Sigmoid colon (tissue), 7 donors: ENCODE results near the gene C16orf92. TPM values are rescaled to one million over a fixed set of nuclear protein-coding genes. Genes with fewer than 3 reads are reported as not detected.

Experiments used
- DNase-seq: peaks from one replicate; pipeline ENCODE4 v3.0.0-alpha.2; 2019
- H3K27ac ChIP-seq, 4 donors: fragments of 200-600 bp; sonication (generic); one replicate each; pipeline ENCODE4 v1.5.1; 2016 to 2019; ENCODE audit warnings: mild to moderate bottlenecking in 1 of 4
- H3K27me3 ChIP-seq, 3 donors: fragments of 200-600 bp; sonication (generic); one replicate each; pipeline ENCODE4 v1.5.1; 2019; ENCODE audit warnings: mild to moderate bottlenecking in 1 of 3
- H3K36me3 ChIP-seq, 4 donors: fragments of 200-600 bp; sonication (generic); one replicate each; pipeline ENCODE4 v1.5.1; 2016 to 2019
- H3K4me1 ChIP-seq, 4 donors: fragments of 200-600 bp; sonication (generic); one replicate each; pipeline ENCODE4 v1.5.1; 2017 to 2019
- H3K4me3 ChIP-seq, 4 donors: fragments of 200-600 bp; sonication (generic); one replicate each; pipeline ENCODE4 v1.5.1; 2017 to 2019; ENCODE audit warnings: mild to moderate bottlenecking in 2 of 4, moderate library complexity in 1 of 4
- H3K9me3 ChIP-seq, 4 donors: fragments of 200-600 bp in 3 of 4; sonication (generic) in 3 of 4; one replicate each; pipeline versions ENCODE4 v1.5.1 to v1.6.1; 2013 to 2019
- CTCF ChIP-seq, 4 experiments: fragments of 450-650 bp in 3 of 4; fragments of 200-600 bp in 1 of 4; IDR thresholded peaks; one replicate each; pipeline ENCODE4 v1.5.1; 2016 to 2019; ENCODE audit warnings: antibody characterized with exemption in 4 of 4, mild to moderate bottlenecking in 3 of 4, moderate library complexity in 2 of 4
- EP300 ChIP-seq, 4 donors: sonication (generic); formaldehyde crosslinking; IDR thresholded peaks; one replicate each; pipeline ENCODE4 v1.6.1; 2017; ENCODE audit warnings: antibody characterized with exemption in 4 of 4
- POLR2A ChIP-seq, 2 donors: fragments of 450-650 bp; IDR thresholded peaks; one replicate each; pipeline ENCODE4 v1.6.1; 2016; ENCODE audit warnings: antibody characterized with exemption in 2 of 2, mild to moderate bottlenecking in 2 of 2, moderate library complexity in 2 of 2
- POLR2AphosphoS5 ChIP-seq, 4 donors: sonication (generic); formaldehyde crosslinking; IDR thresholded peaks; one replicate each; pipeline ENCODE4 v1.6.1; 2017; ENCODE audit warnings: antibody characterized with exemption in 4 of 4
- WGBS, 2 donors: extraction: QIAGEN DNeasy Blood & Tissue Kit; methylation state at CpG; one replicate each; pipeline ENCODE4 v1.1.7; 2013; 5-methylcytosine and 5-hydroxymethylcytosine counted together
- intact Hi-C: fragments of 100-400 bp; cut with DNase I; formaldehyde crosslinking; loops from one replicate; pipeline ENCODE4 v1.15.1; 2023
- polyA plus RNA-seq, 3 donors: library from polyadenylated mRNA; stranded (reverse); fragments of 200-250 nt; gene quantifications; one replicate each; pipeline ENCODE4 v1.2.3, GENCODE V29; 2013
- total RNA-seq, 4 donors: library from RNA; depleted of rRNA; stranded (reverse); fragments of >200 nt; gene quantifications; one replicate each; pipeline ENCODE4 v1.1.0, GENCODE V29; 2016
- donor health status: healthy with polysubstance abuse.
- donor health status: Bipolar disorder and iron deficiency.
- donor health status: healthy.

Gene C16orf92
- total and polyA plus RNA-seq, 7 donors, result not detected

GRCh38 chr16:30068333-30068732 lies 45.3 kb downstream of the C16orf92 start:
- peak overlapping the region; percentile 96 to 100 (median 98) for H3K27ac ChIP-seq
- 73 to 85% methylated on average over 9 of the region's 9 CpGs for whole genome bisulfite sequencing, 2 donors
- H3K4me3 ChIP-seq, result peak overlapping the region in 1 of 4 donors; percentile 6
- H3K4me1 ChIP-seq, result peaks cover 0 to 58% (median 52%) of the 10 kb centered on the region in 4 donors
- H3K27me3 ChIP-seq, result no peaks in the 10 kb centered on the region
- H3K9me3 ChIP-seq, result no peaks in the 10 kb centered on the region
- no peak for TF ChIP-seq EP300 (IDR thresholded peaks at IDR 0.05)
- no peak for TF ChIP-seq CTCF (IDR thresholded peaks at IDR 0.05)
- no peak for TF ChIP-seq POLR2A (IDR thresholded peaks at IDR 0.05)
- no peak for TF ChIP-seq POLR2AphosphoS5 (IDR thresholded peaks at IDR 0.05)
- peaks cover 47 to 63% (median 53%) of the 10 kb centered on the region in 4 donors for H3K36me3 ChIP-seq
- no peak for DNase-seq
- intact Hi-C loops, result loop anchor here (5.0 kb wide), 1 partner anchor 256 kb away; the partner anchor contains the start of gene PRRT2

GRCh38 chr16:30068750-30069610 lies 46.0 kb downstream of the C16orf92 start:
- no peak for DNase-seq
- WGBS, 2 donors, result 77 to 85% methylated on average over 17 of the region's 17 CpGs
- Histone ChIP-seq H3K4me1 (peaks cover 0 to 52% (median 46%) of the 10 kb centered on the region in 4 donors), H3K27me3 (no peaks in the 10 kb centered on the region), H3K4me3 (peak overlapping the region in 2 of 4 donors; percentile 0 to 30), H3K9me3 (no peaks in the 10 kb centered on the region), H3K27ac (peak overlapping the region; percentile 96 to 100 (median 98)), H3K36me3 (peaks cover 47 to 68% (median 53%) of the 10 kb centered on the region in 4 donors)
- intact Hi-C loops, result loop anchor here (5.0 kb wide), 1 partner anchor 257 kb away; the partner anchor contains the start of gene PRRT2
- TF ChIP-seq CTCF (IDR thresholded peaks at IDR 0.05), result peak in 1 of 4 experiments; percentile 24
- no peak for TF ChIP-seq EP300 (IDR thresholded peaks at IDR 0.05)

GRCh38 chr16:30069611-30070462 lies 46.8 kb downstream of the C16orf92 start:
- peak; percentile 89 for DNase-seq
- WGBS, 2 donors, result 80 to 87% methylated on average over 31 of the region's 31 CpGs
- TF ChIP-seq POLR2A (IDR thresholded peaks at IDR 0.05), result no peak
- no peak for TF ChIP-seq CTCF (IDR thresholded peaks at IDR 0.05)
- TF ChIP-seq POLR2AphosphoS5 (IDR thresholded peaks at IDR 0.05), result peak in 1 of 4 donors; percentile 19
- no peak for TF ChIP-seq EP300 (IDR thresholded peaks at IDR 0.05)
- intact Hi-C loops, result loop anchor here (2.0 to 5.0 kb wide), 2 partner anchors 21 to 258 kb away; partner anchors contain the start of genes PRRT2 and TBX6
- no peaks in the 10 kb centered on the region for H3K27me3 ChIP-seq
- peaks cover 47 to 68% (median 53%) of the 10 kb centered on the region in 4 donors for H3K36me3 ChIP-seq
- no peaks in the 10 kb centered on the region for H3K9me3 ChIP-seq
- H3K4me1 ChIP-seq, result peaks cover 0 to 51% (median 43%) of the 10 kb centered on the region in 4 donors
- H3K4me3 ChIP-seq, result peak overlapping the region in 2 of 4 donors; percentile 0 to 30
- H3K27ac ChIP-seq, result peak overlapping the region; percentile 96 to 100 (median 98)

- intact Hi-C loops, result loop anchor here (2.0 kb wide), 1 partner anchor 20 kb away; the partner anchor contains the start of gene TBX6
- Histone ChIP-seq H3K9me3 (no peaks in the 10 kb centered on the region), H3K36me3 (peaks cover 47 to 68% (median 53%) of the 10 kb centered on the region in 4 donors), H3K4me3 (peak overlapping the region in 1 of 4 donors; percentile 30), H3K4me1 (peaks cover 0 to 56% (median 47%) of the 10 kb centered on the region in 4 donors), H3K27me3 (no peaks in the 10 kb centered on the region), H3K27ac (peak overlapping the region; percentile 96 to 100 (median 98))
- TF ChIP-seq POLR2A (IDR thresholded peaks at IDR 0.05), result no peak
- TF ChIP-seq CTCF (IDR thresholded peaks at IDR 0.05), result no peak
- TF ChIP-seq EP300 (IDR thresholded peaks at IDR 0.05), result no peak
- no peak for TF ChIP-seq POLR2AphosphoS5 (IDR thresholded peaks at IDR 0.05)
- no peak for DNase-seq
Observed at GRCh38 chr16:30070490-30070889, 47.5 kb downstream of the C16orf92 start.

Other genes starting within 250 kb of the C16orf92 start
- 1 to 10 TPM in 1 of 4 donors, not detected in 3; 1.4 TPM for gene ZG16, start 244.9 kb upstream of the C16orf92 start, total RNA-seq
- 1,000 to 10,000 TPM in 1 of 3 donors, 100 to 1,000 TPM in 2; 237 to 1,249 (median 770) TPM for gene ZG16, start 244.9 kb upstream of the C16orf92 start, polyA plus RNA-seq
- gene KIF22, start 232.4 kb upstream of the C16orf92 start, total RNA-seq, result 10 to 100 TPM; 11.5 to 16.1 (median 13.7) TPM
- gene KIF22, start 232.4 kb upstream of the C16orf92 start, polyA plus RNA-seq, result 10 to 100 TPM; 28.0 to 71.5 (median 31.2) TPM
- gene MAZ, start 216.7 kb upstream of the C16orf92 start, total RNA-seq, result 100 to 1,000 TPM in 1 of 4 donors, 10 to 100 TPM in 3; 59.6 to 102 (median 67.2) TPM
- gene MAZ, start 216.7 kb upstream of the C16orf92 start, polyA plus RNA-seq, result 100 to 1,000 TPM; 137 to 226 (median 192) TPM
- gene PRRT2, start 211.0 kb upstream of the C16orf92 start, total RNA-seq, result 10 to 100 TPM in 2 of 4 donors, 1 to 10 TPM in 2; 5.4 to 22.7 (median 9.6) TPM
- gene PRRT2, start 211.0 kb upstream of the C16orf92 start, polyA plus RNA-seq, result 1 to 10 TPM in 1 of 3 donors, under 1 TPM in 1, not detected in 1; 0.69 to 2.2 TPM
- 10 to 100 TPM; 18.5 to 29.9 (median 25.7) TPM for gene PAGR1, start 207.0 kb upstream of the C16orf92 start, total RNA-seq
- 10 to 100 TPM; 20.4 to 36.6 (median 29.1) TPM for gene PAGR1, start 207.0 kb upstream of the C16orf92 start, polyA plus RNA-seq
- 10 to 100 TPM; 62.3 to 94.5 (median 68.6) TPM for gene MVP, start 202.7 kb upstream of the C16orf92 start, total RNA-seq
- gene MVP, start 202.7 kb upstream of the C16orf92 start, polyA plus RNA-seq, result 100 to 1,000 TPM; 201 to 368 (median 265) TPM
- 100 to 1,000 TPM; 107 to 120 (median 111) TPM for gene CDIPT, start 160.0 kb upstream of the C16orf92 start, total RNA-seq
- 10 to 100 TPM; 39.8 to 76.2 (median 51.1) TPM for gene CDIPT, start 160.0 kb upstream of the C16orf92 start, polyA plus RNA-seq
- 1 to 10 TPM in 3 of 4 donors, under 1 TPM in 1; 0.66 to 9.1 (median 1.4) TPM for gene SEZ6L2, start 123.6 kb upstream of the C16orf92 start, total RNA-seq
- 1 to 10 TPM in 2 of 3 donors, under 1 TPM in 1; 0.60 to 6.2 (median 1.6) TPM for gene SEZ6L2, start 123.6 kb upstream of the C16orf92 start, polyA plus RNA-seq
- 1 to 10 TPM in 2 of 4 donors, under 1 TPM in 1, not detected in 1; 0.95 to 2.2 (median 2.1) TPM for gene ASPHD1, start 122.7 kb upstream of the C16orf92 start, total RNA-seq
- 1 to 10 TPM; 2.4 to 3.4 (median 3.2) TPM for gene ASPHD1, start 122.7 kb upstream of the C16orf92 start, polyA plus RNA-seq
- 10 to 100 TPM in 3 of 4 donors, 1 to 10 TPM in 1; 9.8 to 20.5 (median 14.1) TPM for gene KCTD13, start 97.0 kb upstream of the C16orf92 start, total RNA-seq
- 10 to 100 TPM in 2 of 3 donors, 1 to 10 TPM in 1; 5.4 to 26.1 (median 18.7) TPM for gene KCTD13, start 97.0 kb upstream of the C16orf92 start, polyA plus RNA-seq
- gene TMEM219, start 61.1 kb upstream of the C16orf92 start, total RNA-seq, result 100 to 1,000 TPM; 103 to 136 (median 112) TPM
- gene TMEM219, start 61.1 kb upstream of the C16orf92 start, polyA plus RNA-seq, result 100 to 1,000 TPM; 178 to 314 (median 297) TPM
- 10 to 100 TPM; 26.8 to 38.5 (median 29.7) TPM for gene TAOK2, start 49.3 kb upstream of the C16orf92 start, total RNA-seq
- gene TAOK2, start 49.3 kb upstream of the C16orf92 start, polyA plus RNA-seq, result 10 to 100 TPM in 2 of 3 donors, 1 to 10 TPM in 1; 9.0 to 42.2 (median 12.7) TPM
- gene HIRIP3, start 27.6 kb upstream of the C16orf92 start, total RNA-seq, result 10 to 100 TPM; 15.8 to 22.7 (median 19.7) TPM
- 10 to 100 TPM in 1 of 3 donors, 1 to 10 TPM in 2; 9.0 to 14.4 (median 9.7) TPM for gene HIRIP3, start 27.6 kb upstream of the C16orf92 start, polyA plus RNA-seq
- gene INO80E, start 27.0 kb upstream of the C16orf92 start, total RNA-seq, result 100 to 1,000 TPM in 1 of 4 donors, 10 to 100 TPM in 3; 49.2 to 174 (median 54.7) TPM
- gene INO80E, start 27.0 kb upstream of the C16orf92 start, polyA plus RNA-seq, result 10 to 100 TPM; 50.6 to 89.7 (median 60.1) TPM
- 1 to 10 TPM in 1 of 4 donors, under 1 TPM in 1, not detected in 2; 0.36 to 3.9 TPM for gene DOC2A, start 12.2 kb upstream of the C16orf92 start, total RNA-seq
- gene DOC2A, start 12.2 kb upstream of the C16orf92 start, polyA plus RNA-seq, result 1 to 10 TPM in 2 of 3 donors, under 1 TPM in 1; 0.92 to 4.6 (median 1.8) TPM
- not detected for gene TLCD3B, start 8.1 kb downstream of the C16orf92 start, total RNA-seq
- gene TLCD3B, start 8.1 kb downstream of the C16orf92 start, polyA plus RNA-seq, result under 1 TPM in 1 of 3 donors, not detected in 2; 0.54 TPM
- gene ALDOA, start 42.6 kb downstream of the C16orf92 start, total RNA-seq, result 1,000 to 10,000 TPM in 1 of 4 donors, 100 to 1,000 TPM in 3; 905 to 1,010 (median 960) TPM
- gene ALDOA, start 42.6 kb downstream of the C16orf92 start, polyA plus RNA-seq, result 1,000 to 10,000 TPM; 1,265 to 1,667 (median 1,498) TPM
- 10 to 100 TPM; 39.2 to 45.6 (median 43.6) TPM for gene PPP4C, start 52.8 kb downstream of the C16orf92 start, total RNA-seq
- 100 to 1,000 TPM; 118 to 155 (median 146) TPM for gene PPP4C, start 52.8 kb downstream of the C16orf92 start, polyA plus RNA-seq
- gene TBX6, start 68.7 kb downstream of the C16orf92 start, total RNA-seq, result 1 to 10 TPM in 3 of 4 donors, under 1 TPM in 1; 0.54 to 1.7 (median 1.1) TPM
- 1 to 10 TPM in 1 of 3 donors, under 1 TPM in 2; 0.23 to 1.1 (median 0.60) TPM for gene TBX6, start 68.7 kb downstream of the C16orf92 start, polyA plus RNA-seq
- gene YPEL3, start 73.0 kb downstream of the C16orf92 start, total RNA-seq, result 100 to 1,000 TPM in 2 of 4 donors, 10 to 100 TPM in 2; 82.1 to 110 (median 103) TPM
- gene YPEL3, start 73.0 kb downstream of the C16orf92 start, polyA plus RNA-seq, result 100 to 1,000 TPM in 2 of 3 donors, 10 to 100 TPM in 1; 57.6 to 126 (median 107) TPM
- gene GDPD3, start 90.3 kb downstream of the C16orf92 start, total RNA-seq, result 1 to 10 TPM in 3 of 4 donors, under 1 TPM in 1; 0.54 to 8.0 (median 2.9) TPM
- 10 to 100 TPM; 17.4 to 68.8 (median 19.0) TPM for gene GDPD3, start 90.3 kb downstream of the C16orf92 start, polyA plus RNA-seq
- 10 to 100 TPM; 43.8 to 59.9 (median 57.6) TPM for gene MAPK3, start 100.0 kb downstream of the C16orf92 start, total RNA-seq
- 100 to 1,000 TPM; 214 to 365 (median 321) TPM for gene MAPK3, start 100.0 kb downstream of the C16orf92 start, polyA plus RNA-seq
- gene CORO1A, start 160.4 kb downstream of the C16orf92 start, total RNA-seq, result 10 to 100 TPM; 14.7 to 28.0 (median 24.4) TPM
- 100 to 1,000 TPM in 1 of 3 donors, 10 to 100 TPM in 2; 35.8 to 309 (median 40.2) TPM for gene CORO1A, start 160.4 kb downstream of the C16orf92 start, polyA plus RNA-seq
- gene BOLA2B, start 170.5 kb downstream of the C16orf92 start, total RNA-seq, result 100 to 1,000 TPM in 3 of 4 donors, 10 to 100 TPM in 1; 35.4 to 186 (median 152) TPM
- gene BOLA2B, start 170.5 kb downstream of the C16orf92 start, polyA plus RNA-seq, result 100 to 1,000 TPM; 414 to 509 (median 434) TPM
- gene SLX1A, start 170.7 kb downstream of the C16orf92 start, total RNA-seq, result 10 to 100 TPM; 12.0 to 29.6 (median 18.1) TPM
- 10 to 100 TPM; 46.8 to 77.9 (median 61.9) TPM for gene SLX1A, start 170.7 kb downstream of the C16orf92 start, polyA plus RNA-seq
- 10 to 100 TPM in 3 of 4 donors, 1 to 10 TPM in 1; 8.0 to 26.9 (median 20.3) TPM for gene SULT1A3, start 176.1 kb downstream of the C16orf92 start, total RNA-seq
- 10 to 100 TPM; 17.4 to 21.0 (median 20.1) TPM for gene SULT1A3, start 176.1 kb downstream of the C16orf92 start, polyA plus RNA-seq
- gene NPIPB13, start 225.3 kb downstream of the C16orf92 start, total RNA-seq, result 1 to 10 TPM in 3 of 4 donors, under 1 TPM in 1; 0.82 to 5.3 (median 2.6) TPM
- 1 to 10 TPM in 1 of 3 donors, under 1 TPM in 2; 0.60 to 6.9 (median 0.92) TPM for gene NPIPB13, start 225.3 kb downstream of the C16orf92 start, polyA plus RNA-seq